ENCODE measurements around the gene SPOCK2. TPM values are rescaled to one million over a fixed set of nuclear protein-coding genes. Genes with fewer than 3 reads are reported as not detected.

Gene SPOCK2
- total and polyA plus RNA-seq, 7 donors = 1.8 to 5.3 (median 3.3) TPM

- intact Hi-C loops (cut with DNase I) = no loop called here
Measured at GRCh38 chr10:72121389-72121788, 33.0 kb upstream of the SPOCK2 start.

GRCh38 chr10:72116372-72116771, 28.0 kb upstream of the SPOCK2 start:
- H3K4me3 ChIP-seq = no peak overlapping the region
- H3K27ac ChIP-seq = no peak overlapping the region
- peaks cover 0 to 12% of the 10 kb centered on the region in 2 donors for H3K36me3 ChIP-seq (ENCODE audit: insufficient read depth in 1 of 2, low read depth in 1 of 2)
- ATAC-seq = no peak
- no peaks in the 10 kb centered on the region for H3K27me3 ChIP-seq (ENCODE audit: insufficient read depth in 3 of 3, low read length in 2 of 3)
- 94 to 98% (median 96%) methylated on average over 2 of the region's 2 CpGs for WGBS, 3 donors
- H3K4me1 ChIP-seq = no peaks in the 10 kb centered on the region
- intact Hi-C loops (cut with DNase I) = no loop called here
- no peak for TF ChIP-seq CTCF (IDR thresholded peaks at IDR 0.05)
- DNase-seq = no peak
- no peaks in the 10 kb centered on the region for H3K9me3 ChIP-seq

More at GRCh38 chr10:72121389-72121788, 33.0 kb upstream of the SPOCK2 start:
- 96 to 100% (median 97%) methylated on average over 1 of the region's 1 CpG for WGBS, 3 donors
- H3K27ac ChIP-seq = no peak overlapping the region
- no peaks in the 10 kb centered on the region for H3K27me3 ChIP-seq (ENCODE audit: insufficient read depth in 3 of 3, low read length in 2 of 3)
- no peaks in the 10 kb centered on the region for H3K4me1 ChIP-seq
- H3K36me3 ChIP-seq (ENCODE audit: insufficient read depth in 1 of 2, low read depth in 1 of 2) = peaks cover 0 to 21% of the 10 kb centered on the region in 2 donors
- no peaks in the 10 kb centered on the region for H3K9me3 ChIP-seq
- no peak for ATAC-seq
- TF ChIP-seq CTCF (IDR thresholded peaks at IDR 0.05) = no peak
- DNase-seq = no peak
- H3K4me3 ChIP-seq = no peak overlapping the region

- Histone ChIP-seq H3K27me3 (ENCODE audit: insufficient read depth in 3 of 3, low read length in 2 of 3) (no peaks in the 10 kb centered on the region), H3K9me3 (no peaks in the 10 kb centered on the region), H3K4me1 (no peaks in the 10 kb centered on the region), H3K27ac (no peak overlapping the region), H3K4me3 (no peak overlapping the region), H3K36me3 (ENCODE audit: insufficient read depth in 1 of 2, low read depth in 1 of 2) (peaks cover 0 to 6% of the 10 kb centered on the region in 2 donors)
- no peak for ATAC-seq
- TF ChIP-seq CTCF (IDR thresholded peaks at IDR 0.05) = no peak
- intact Hi-C loops (cut with DNase I) = no loop called here
- WGBS, 3 donors = 77 to 87% (median 82%) methylated on average over 2 of the region's 2 CpGs
- no peak for DNase-seq
Measured at GRCh38 chr10:72114706-72115450, 26.5 kb upstream of the SPOCK2 start.

GRCh38 chr10:72110673-72111401, 22.5 kb upstream of the SPOCK2 start:
- Histone ChIP-seq H3K4me1 (peaks cover 2% of the 10 kb centered on the region), H3K36me3 (ENCODE audit: insufficient read depth in 1 of 2, low read depth in 1 of 2) (no peaks in the 10 kb centered on the region), H3K4me3 (no peak overlapping the region), H3K27me3 (ENCODE audit: insufficient read depth in 3 of 3, low read length in 2 of 3) (no peaks in the 10 kb centered on the region), H3K27ac (no peak overlapping the region), H3K9me3 (no peaks in the 10 kb centered on the region)
- TF ChIP-seq CTCF (IDR thresholded peaks at IDR 0.05) = no peak
- WGBS, 3 donors = 85 to 91% (median 86%) methylated on average over 10 to 11 of the region's 11 CpGs
- intact Hi-C loops (cut with DNase I) = no loop called here
- DNase-seq (no peak), ATAC-seq (no peak)
